Measurements from ENCODE around the gene SCYGR6.

SCYGR6 gene

GRCh38 chr2:227710986-227711385 is 13.6 kb downstream of the SCYGR6 start:
- DNase-seq, result no peak

GRCh38 chr2:227707390-227707789 is 17.2 kb downstream of the SCYGR6 start:
- DNase-seq, result no peak

- DNase-seq, result no peak
Observed at GRCh38 chr2:227706859-227707258, 17.7 kb downstream of the SCYGR6 start.

GRCh38 chr2:227703961-227704360 is 20.6 kb downstream of the SCYGR6 start:
- no peak for DNase-seq

- DNase-seq, result no peak
Observed at GRCh38 chr2:227703280-227703732, 21.3 kb downstream of the SCYGR6 start.

GRCh38 chr2:227701556-227701955 is 23.0 kb downstream of the SCYGR6 start:
- no peak for DNase-seq

GRCh38 chr2:227696990-227697679 is 27.4 kb downstream of the SCYGR6 start:
- DNase-seq, result no peak

GRCh38 chr2:227687189-227687588 is 37.4 kb downstream of the SCYGR6 start:
- no peak for DNase-seq

GRCh38 chr2:227684258-227684657 is 40.3 kb downstream of the SCYGR6 start:
- no peak for DNase-seq

GRCh38 chr2:227677928-227678327 is 46.6 kb downstream of the SCYGR6 start:
- no peak for DNase-seq

GRCh38 chr2:227674485-227674884 is 50.1 kb downstream of the SCYGR6 start:
- DNase-seq, result no peak
